Adipocyte (in vitro differentiated cells): ENCODE measurements around the gene FAM9A.
A peak's percentile ranks its signal among the peaks of the same experiment; 100 is the strongest.
"Not testable (repeated sequence)": the region's sequence is repeated elsewhere in the genome, so short reads cannot be mapped to it uniquely, and the experiment has no call there.

ENCODE experiments used
- DNase-seq: peaks from one replicate; pipeline ENCODE4 v3.0.0-alpha.2; 2015; ENCODE audit warnings: low read depth
- H3K27me3 ChIP-seq: replicated peaks from 2 replicates; pipeline ENCODE4 v1.7.0; 2013; ENCODE audit warnings: mild to moderate bottlenecking, low read length, moderate library complexity; ENCODE audit not compliant: control insufficient read depth, insufficient read depth
- H3K36me3 ChIP-seq: 2 replicates; pipeline ENCODE4 v1.7.0; 2013; ENCODE audit warnings: low read length, mild to moderate bottlenecking, moderate library complexity; ENCODE audit not compliant: control insufficient read depth, insufficient read depth, severe bottlenecking
- H3K4me1 ChIP-seq: 2 replicates; pipeline ENCODE4 v1.7.0; 2013; ENCODE audit warnings: mild to moderate bottlenecking, low read length, moderate library complexity; ENCODE audit not compliant: control insufficient read depth, insufficient read depth
- H3K4me3 ChIP-seq: 2 replicates; pipeline ENCODE4 v1.7.0; 2013; ENCODE audit warnings: mild to moderate bottlenecking, low read length, moderate library complexity
- H3K9ac ChIP-seq: 2 replicates; pipeline ENCODE4 v1.7.0; 2013; ENCODE audit warnings: mild to moderate bottlenecking, low read length, moderate library complexity
- H3K9me3 ChIP-seq: 2 replicates; pipeline ENCODE4 v1.7.0; 2013; ENCODE audit warnings: mild to moderate bottlenecking, low read length, moderate library complexity; ENCODE audit not compliant: control insufficient read depth

The FAM9A gene

GRCh38 chrX:8758706-8759105 is 42.5 kb downstream of the FAM9A start:
- not testable (repeated sequence) for H3K9me3 ChIP-seq, DNase-seq, H3K4me3 ChIP-seq, H3K27me3 ChIP-seq, H3K36me3 ChIP-seq, H3K4me1 ChIP-seq, H3K9ac ChIP-seq

GRCh38 chrX:8757609-8758389 is 43.4 kb downstream of the FAM9A start:
- not testable (repeated sequence) for H3K27me3 ChIP-seq, H3K9ac ChIP-seq, H3K9me3 ChIP-seq, H3K36me3 ChIP-seq, DNase-seq, H3K4me3 ChIP-seq, H3K4me1 ChIP-seq

DNA sequence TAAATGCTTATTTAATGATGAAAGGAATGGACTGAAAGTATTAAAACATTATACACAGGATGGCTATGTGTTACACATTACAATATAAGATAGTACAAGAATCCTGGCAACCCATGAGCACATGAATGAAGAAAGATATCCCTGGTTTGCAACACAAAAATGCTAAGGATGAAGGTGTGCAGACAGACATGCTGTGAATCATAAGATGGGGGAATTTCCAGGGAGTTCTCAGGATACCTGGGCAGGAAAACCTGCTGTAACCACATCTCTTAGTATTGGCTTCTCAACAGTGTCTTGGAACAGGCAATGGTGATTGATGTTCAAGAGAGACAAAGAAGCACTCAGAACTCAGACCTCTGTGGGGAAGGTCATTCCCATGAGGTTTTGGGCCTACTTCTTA is 45.4 kb downstream of the FAM9A start:
- Histone ChIP-seq H3K4me3 (no peak overlapping the region), H3K27me3 (peaks cover 6% of the 10 kb centered on the region), H3K36me3 (no peaks in the 10 kb centered on the region), H3K9ac (no peak overlapping the region), H3K4me1 (no peaks in the 10 kb centered on the region), H3K9me3 (no peaks in the 10 kb centered on the region)
- DNase-seq: no peak

DNA sequence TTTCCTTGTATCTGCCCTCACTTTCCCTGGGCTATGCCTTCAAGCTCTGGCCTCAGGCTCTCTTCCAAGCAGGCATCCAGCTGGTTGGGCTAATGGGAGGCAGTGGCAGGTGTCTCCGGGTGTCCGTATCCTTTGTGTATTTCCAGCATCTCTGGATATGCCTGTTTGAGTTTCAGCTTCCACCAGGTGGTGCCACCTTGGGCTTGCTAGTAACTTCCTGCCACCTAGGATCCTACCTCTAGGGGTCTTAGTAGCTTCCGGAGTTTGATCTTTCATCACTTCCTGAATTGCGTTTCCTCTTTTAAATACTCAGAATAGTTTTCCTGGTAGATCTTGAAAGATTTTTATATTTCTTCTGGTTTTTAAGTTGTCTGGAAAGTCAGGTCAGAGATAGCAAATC is 46.1 kb downstream of the FAM9A start:
- no peaks in the 10 kb centered on the region for H3K9me3 ChIP-seq
- no peaks in the 10 kb centered on the region for H3K36me3 ChIP-seq
- DNase-seq: no peak
- no peak overlapping the region for H3K9ac ChIP-seq
- peaks cover 6% of the 10 kb centered on the region for H3K27me3 ChIP-seq
- no peak overlapping the region for H3K4me3 ChIP-seq
- H3K4me1 ChIP-seq: no peaks in the 10 kb centered on the region

- no peak overlapping the region for H3K9ac ChIP-seq
- no peaks in the 10 kb centered on the region for H3K4me1 ChIP-seq
- H3K36me3 ChIP-seq: no peaks in the 10 kb centered on the region
- H3K9me3 ChIP-seq: no peaks in the 10 kb centered on the region
- no peak overlapping the region for H3K4me3 ChIP-seq
- DNase-seq: no peak
- H3K27me3 ChIP-seq: peaks cover 6% of the 10 kb centered on the region
Measured at GRCh38 chrX:8749697-8750096, 51.5 kb downstream of the FAM9A start.

DNA sequence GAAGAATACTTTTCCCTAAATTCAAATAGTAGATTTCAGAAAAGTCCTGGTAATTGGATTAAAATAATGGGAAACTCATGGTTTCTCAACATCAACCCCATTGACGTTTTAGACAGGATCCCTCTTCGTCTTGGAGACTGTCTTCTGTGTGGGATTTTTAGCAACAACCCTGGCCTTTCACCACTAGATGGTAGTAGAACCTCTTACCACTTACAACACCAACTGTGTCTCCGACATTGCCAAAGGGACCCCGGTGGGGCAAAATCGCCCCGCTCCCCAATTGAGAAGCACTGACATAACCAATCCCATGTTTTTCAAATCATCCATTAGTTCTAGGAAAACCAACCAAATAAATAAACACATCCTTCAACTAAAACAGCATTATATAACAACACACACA is 52.3 kb downstream of the FAM9A start:
- Histone ChIP-seq H3K9ac (no peak overlapping the region), H3K4me3 (no peak overlapping the region), H3K27me3 (peaks cover 6% of the 10 kb centered on the region), H3K9me3 (no peaks in the 10 kb centered on the region), H3K4me1 (no peaks in the 10 kb centered on the region), H3K36me3 (no peaks in the 10 kb centered on the region)
- DNase-seq: peak; percentile 46

GRCh38 chrX:8743126-8743732 is 58.0 kb downstream of the FAM9A start:
- peak; percentile 30 for DNase-seq
- Histone ChIP-seq H3K4me3 (no peak overlapping the region), H3K4me1 (no peaks in the 10 kb centered on the region), H3K27me3 (peaks cover 10% of the 10 kb centered on the region), H3K9me3 (no peaks in the 10 kb centered on the region), H3K36me3 (no peaks in the 10 kb centered on the region), H3K9ac (no peak overlapping the region)

DNA sequence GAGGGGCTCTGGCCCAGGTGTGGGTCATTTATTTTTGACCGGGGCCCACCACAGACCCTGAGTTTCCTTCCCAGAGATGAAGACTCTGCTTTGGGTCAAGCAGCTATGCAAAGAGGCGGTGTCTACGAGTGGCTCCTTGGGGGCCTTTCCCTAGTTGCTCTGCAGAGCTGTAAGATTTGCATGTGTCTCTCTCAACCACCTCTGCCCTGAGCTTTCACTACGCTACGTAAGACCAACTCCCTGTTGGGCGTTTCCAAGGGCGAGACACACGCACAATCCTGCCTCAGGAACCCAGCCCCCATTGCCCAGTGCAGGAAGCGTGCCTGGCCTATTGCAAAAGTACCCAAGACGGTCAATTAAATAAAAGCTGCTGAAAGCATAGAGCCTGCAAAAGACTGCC is 59.2 kb downstream of the FAM9A start:
- Histone ChIP-seq H3K9me3 (no peaks in the 10 kb centered on the region), H3K36me3 (no peaks in the 10 kb centered on the region), H3K4me1 (no peaks in the 10 kb centered on the region)

More for the DNA sequence above, 59.2 kb downstream of the FAM9A start:
- DNase-seq: no peak
- H3K9ac ChIP-seq: no peak overlapping the region
- H3K27me3 ChIP-seq: peaks cover 10% of the 10 kb centered on the region
- no peak overlapping the region for H3K4me3 ChIP-seq
